Smooth muscle cell of the brain vasculature (primary cell): ENCODE data around the gene CLDN34.

Experiments
- DNase-seq: peaks from one replicate; pipeline ENCODE4 v3.0.0-alpha.2; 2012; ENCODE audit warnings: low read depth, low spot score

The CLDN34 gene

GRCh38 chrX:9980401-9980800 lies 13.2 kb downstream of the CLDN34 start:
- no peak for DNase-seq

- no peak for DNase-seq
Measured at GRCh38 chrX:9980927-9981326, 13.8 kb downstream of the CLDN34 start.

- DNase-seq, result no peak
Measured at GRCh38 chrX:9983441-9983840, 16.3 kb downstream of the CLDN34 start.

GRCh38 chrX:9983846-9984245 lies 16.7 kb downstream of the CLDN34 start:
- DNase-seq, result no peak

- no peak for DNase-seq
Measured at GRCh38 chrX:9988762-9989161, 21.6 kb downstream of the CLDN34 start.

GRCh38 chrX:9992061-9992460 lies 24.9 kb downstream of the CLDN34 start:
- DNase-seq, result no peak

GRCh38 chrX:9992724-9993123 lies 25.6 kb downstream of the CLDN34 start:
- DNase-seq, result no peak

GRCh38 chrX:9995855-9996339 lies 28.7 kb downstream of the CLDN34 start:
- peak; percentile 33 for DNase-seq

- no peak for DNase-seq
Measured at GRCh38 chrX:9997041-9997440, 29.9 kb downstream of the CLDN34 start.

- no peak for DNase-seq
Measured at GRCh38 chrX:9997524-9997923, 30.4 kb downstream of the CLDN34 start.

GRCh38 chrX:10001496-10001895 lies 34.3 kb downstream of the CLDN34 start:
- no peak for DNase-seq

GRCh38 chrX:10004832-10005475 lies 37.8 kb downstream of the CLDN34 start:
- DNase-seq, result no peak

- DNase-seq, result no peak
Measured at GRCh38 chrX:10006086-10006485, 38.9 kb downstream of the CLDN34 start.

GRCh38 chrX:10006770-10007169 lies 39.6 kb downstream of the CLDN34 start:
- no peak for DNase-seq

GRCh38 chrX:10007621-10008020 lies 40.5 kb downstream of the CLDN34 start:
- no peak for DNase-seq

GRCh38 chrX:10008483-10009056 lies 41.4 kb downstream of the CLDN34 start:
- no peak for DNase-seq

GRCh38 chrX:10009741-10010140 lies 42.6 kb downstream of the CLDN34 start:
- DNase-seq, result no peak

GRCh38 chrX:10010686-10011085 lies 43.5 kb downstream of the CLDN34 start:
- no peak for DNase-seq

GRCh38 chrX:10011261-10011931 lies 44.2 kb downstream of the CLDN34 start:
- no peak for DNase-seq

GRCh38 chrX:10011991-10012390 lies 44.8 kb downstream of the CLDN34 start:
- no peak for DNase-seq

- DNase-seq, result peak; percentile 47
Measured at GRCh38 chrX:10014462-10015354, 47.5 kb downstream of the CLDN34 start.

- no peak for DNase-seq
Measured at GRCh38 chrX:10015355-10015722, 48.2 kb downstream of the CLDN34 start.
